ENCODE measurements around the gene ZNF536. TPM values are rescaled to one million over a fixed set of nuclear protein-coding genes. Genes with fewer than 3 reads are reported as not detected.

Gene ZNF536
- polyA plus RNA-seq, 1 donor (not counting 4 experiments of a cell fraction or from before 2014, with no cell fraction given), result not detected

GRCh38 chr19:30570194-30570593 lies 198.0 kb downstream of the ZNF536 start:
- H3K9ac ChIP-seq (ENCODE audit: control insufficient read depth, extremely low read depth, insufficient read depth, low read length), result no peak overlapping the region
- H3K36me3 ChIP-seq (ENCODE audit: control insufficient read depth in 2 of 2, extremely low read depth in 1 of 2, insufficient read depth in 2 of 2, low read length in 2 of 2), result no peaks in the 10 kb centered on the region
- peaks cover 5% of the 10 kb centered on the region for H3K9me3 ChIP-seq (ENCODE audit: control insufficient read depth, low read depth, low read length)
- no peak overlapping the region for H3K4me3 ChIP-seq (ENCODE audit: control insufficient read depth in 2 of 3, extremely low read depth in 1 of 3, insufficient read depth in 2 of 3, low read depth in 1 of 3, low read length in 3 of 3)
- TF ChIP-seq, protein P1, sequence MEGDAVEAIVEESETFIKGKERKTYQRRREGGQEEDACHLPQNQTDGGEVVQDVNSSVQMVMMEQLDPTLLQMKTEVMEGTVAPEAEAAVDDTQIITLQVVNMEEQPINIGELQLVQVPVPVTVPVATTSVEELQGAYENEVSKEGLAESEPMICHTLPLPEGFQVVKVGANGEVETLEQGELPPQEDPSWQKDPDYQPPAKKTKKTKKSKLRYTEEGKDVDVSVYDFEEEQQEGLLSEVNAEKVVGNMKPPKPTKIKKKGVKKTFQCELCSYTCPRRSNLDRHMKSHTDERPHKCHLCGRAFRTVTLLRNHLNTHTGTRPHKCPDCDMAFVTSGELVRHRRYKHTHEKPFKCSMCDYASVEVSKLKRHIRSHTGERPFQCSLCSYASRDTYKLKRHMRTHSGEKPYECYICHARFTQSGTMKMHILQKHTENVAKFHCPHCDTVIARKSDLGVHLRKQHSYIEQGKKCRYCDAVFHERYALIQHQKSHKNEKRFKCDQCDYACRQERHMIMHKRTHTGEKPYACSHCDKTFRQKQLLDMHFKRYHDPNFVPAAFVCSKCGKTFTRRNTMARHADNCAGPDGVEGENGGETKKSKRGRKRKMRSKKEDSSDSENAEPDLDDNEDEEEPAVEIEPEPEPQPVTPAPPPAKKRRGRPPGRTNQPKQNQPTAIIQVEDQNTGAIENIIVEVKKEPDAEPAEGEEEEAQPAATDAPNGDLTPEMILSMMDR (optimal IDR thresholded peaks at IDR 0.05 in 1 of 3, IDR thresholded peaks at IDR 0.05 in 1 of 3, conservative IDR thresholded peaks at IDR 0.05 in 1 of 3; ENCODE audit: extremely low read depth in 1 of 3, insufficient read depth in 2 of 3, low read length in 3 of 3), result no peak
- TF ChIP-seq EZH2 (IDR thresholded peaks at IDR 0.05; ENCODE audit: low read length), result no peak
- H3K27ac ChIP-seq (ENCODE audit: control insufficient read depth, insufficient read depth, low read length), result no peak overlapping the region
- no peaks in the 10 kb centered on the region for H3K4me1 ChIP-seq (ENCODE audit: control insufficient read depth, extremely low read depth, insufficient read depth, low read length)
- no peaks in the 10 kb centered on the region for H3K79me2 ChIP-seq (ENCODE audit: control insufficient read depth, insufficient read depth, low read length)
- no peaks in the 10 kb centered on the region for H3K9me1 ChIP-seq (ENCODE audit: control insufficient read depth, extremely low read depth, insufficient read depth, low read length)
- no peak overlapping the region for H2AFZ ChIP-seq (ENCODE audit: control insufficient read depth, low read length)
- no peak for FAIRE-seq
- no peaks in the 10 kb centered on the region for H3K27me3 ChIP-seq (ENCODE audit: control insufficient read depth, extremely low read depth, insufficient read depth, low read length)
- no peak overlapping the region for H3K4me2 ChIP-seq (ENCODE audit: control insufficient read depth, extremely low read depth, insufficient read depth, low read depth, low read length)
- no peak for DNase-seq (ENCODE audit: low read depth, low spot score)
- dilution Hi-C loops (cut with MboI; ENCODE audit: extremely low pct_ligation_motif_present, low sequenced_read_pairs), result no loop called here
- no peaks in the 10 kb centered on the region for H4K20me1 ChIP-seq (ENCODE audit: control insufficient read depth, extremely low read depth, insufficient read depth, low read length)

DNA sequence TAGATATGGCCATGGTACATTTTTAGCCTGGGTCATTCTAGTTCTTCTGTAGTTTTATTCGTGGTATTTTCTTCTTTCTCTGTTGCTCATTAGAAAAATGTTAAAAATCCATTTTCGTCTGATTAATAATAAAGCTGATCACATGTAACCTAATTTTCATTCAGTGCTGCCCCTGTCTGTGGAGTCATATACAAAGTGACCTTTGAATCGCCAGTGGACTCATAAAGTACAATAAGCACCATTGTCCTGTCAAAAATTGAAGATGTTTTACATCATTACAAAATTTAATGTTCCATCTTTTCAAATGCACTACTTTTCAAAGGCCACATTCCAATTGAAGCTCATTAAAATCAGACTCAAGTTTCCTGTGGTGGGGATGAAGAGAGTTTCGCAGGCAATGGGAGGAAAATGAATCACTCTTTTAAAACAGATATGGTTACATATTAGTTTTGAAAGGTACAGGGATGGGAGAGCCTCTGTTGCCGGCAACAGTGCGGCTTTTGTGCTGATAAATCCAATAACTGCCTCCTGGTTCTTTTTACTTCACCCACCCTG lies 205.4 kb downstream of the ZNF536 start:
- Histone ChIP-seq H3K9me3 (ENCODE audit: control insufficient read depth, low read depth, low read length) (peaks cover 10% of the 10 kb centered on the region), H3K79me2 (ENCODE audit: control insufficient read depth, insufficient read depth, low read length) (no peaks in the 10 kb centered on the region), H3K9ac (ENCODE audit: control insufficient read depth, extremely low read depth, insufficient read depth, low read length) (no peak overlapping the region), H3K36me3 (ENCODE audit: control insufficient read depth in 2 of 2, extremely low read depth in 1 of 2, insufficient read depth in 2 of 2, low read length in 2 of 2) (no peaks in the 10 kb centered on the region), H2AFZ (ENCODE audit: control insufficient read depth, low read length) (no peak overlapping the region), H3K4me1 (ENCODE audit: control insufficient read depth, extremely low read depth, insufficient read depth, low read length) (no peaks in the 10 kb centered on the region), H3K9me1 (ENCODE audit: control insufficient read depth, extremely low read depth, insufficient read depth, low read length) (no peaks in the 10 kb centered on the region), H4K20me1 (ENCODE audit: control insufficient read depth, extremely low read depth, insufficient read depth, low read length) (no peaks in the 10 kb centered on the region), H3K4me3 (ENCODE audit: control insufficient read depth in 2 of 3, extremely low read depth in 1 of 3, insufficient read depth in 2 of 3, low read depth in 1 of 3, low read length in 3 of 3) (no peak overlapping the region), H3K4me2 (ENCODE audit: control insufficient read depth, extremely low read depth, insufficient read depth, low read depth, low read length) (no peak overlapping the region), H3K27ac (ENCODE audit: control insufficient read depth, insufficient read depth, low read length) (no peak overlapping the region), H3K27me3 (ENCODE audit: control insufficient read depth, extremely low read depth, insufficient read depth, low read length) (no peaks in the 10 kb centered on the region)
- no peak for TF ChIP-seq EZH2 (IDR thresholded peaks at IDR 0.05; ENCODE audit: low read length)
- TF ChIP-seq, protein P1 (optimal IDR thresholded peaks at IDR 0.05 in 1 of 3, IDR thresholded peaks at IDR 0.05 in 1 of 3, conservative IDR thresholded peaks at IDR 0.05 in 1 of 3; ENCODE audit: extremely low read depth in 1 of 3, insufficient read depth in 2 of 3, low read length in 3 of 3), result no peak
- DNase-seq (ENCODE audit: low read depth, low spot score) (no peak), FAIRE-seq (no peak)
- dilution Hi-C loops (cut with MboI; ENCODE audit: extremely low pct_ligation_motif_present, low sequenced_read_pairs), result no loop called here

Data from keratinocyte (primary cell).